Peyer's patch (tissue), 4 donors: ENCODE data around the gene SVOPL.

Experiments used
- POLR2A ChIP-seq, 2 donors: fragments of 450-650 bp; IDR thresholded peaks; one replicate each; pipeline ENCODE4 v1.5.1; 2017; ENCODE audit warnings: antibody characterized with exemption in 2 of 2, mild to moderate bottlenecking in 2 of 2, moderate library complexity in 2 of 2
- TF ChIP-seq, protein P1 (sequence below), 6 experiments: fragments of 450-650 bp in 4 of 6; fragments of 200-600 bp in 2 of 6; sonication (generic) in 1 of 6; IDR thresholded peaks; one replicate each; pipeline ENCODE4 v1.5.1; 2017 to 2019; ENCODE audit warnings: antibody characterized with exemption in 6 of 6, mild to moderate bottlenecking in 3 of 6, moderate library complexity in 1 of 6

- TF ChIP-seq, protein P1, sequence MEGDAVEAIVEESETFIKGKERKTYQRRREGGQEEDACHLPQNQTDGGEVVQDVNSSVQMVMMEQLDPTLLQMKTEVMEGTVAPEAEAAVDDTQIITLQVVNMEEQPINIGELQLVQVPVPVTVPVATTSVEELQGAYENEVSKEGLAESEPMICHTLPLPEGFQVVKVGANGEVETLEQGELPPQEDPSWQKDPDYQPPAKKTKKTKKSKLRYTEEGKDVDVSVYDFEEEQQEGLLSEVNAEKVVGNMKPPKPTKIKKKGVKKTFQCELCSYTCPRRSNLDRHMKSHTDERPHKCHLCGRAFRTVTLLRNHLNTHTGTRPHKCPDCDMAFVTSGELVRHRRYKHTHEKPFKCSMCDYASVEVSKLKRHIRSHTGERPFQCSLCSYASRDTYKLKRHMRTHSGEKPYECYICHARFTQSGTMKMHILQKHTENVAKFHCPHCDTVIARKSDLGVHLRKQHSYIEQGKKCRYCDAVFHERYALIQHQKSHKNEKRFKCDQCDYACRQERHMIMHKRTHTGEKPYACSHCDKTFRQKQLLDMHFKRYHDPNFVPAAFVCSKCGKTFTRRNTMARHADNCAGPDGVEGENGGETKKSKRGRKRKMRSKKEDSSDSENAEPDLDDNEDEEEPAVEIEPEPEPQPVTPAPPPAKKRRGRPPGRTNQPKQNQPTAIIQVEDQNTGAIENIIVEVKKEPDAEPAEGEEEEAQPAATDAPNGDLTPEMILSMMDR (IDR thresholded peaks at IDR 0.05) = no peak
- TF ChIP-seq POLR2A (IDR thresholded peaks at IDR 0.05) = no peak
These were observed 71.0 kb downstream of the SVOPL start for GRCh38 chr7:138630059-138630610.
